Immature natural killer cell (primary cell): ENCODE results near the gene STEAP1B. TPM values are rescaled to one million over a fixed set of nuclear protein-coding genes. Genes with fewer than 3 reads are reported as not detected.
"Not testable (repeated sequence)": the region's sequence is repeated elsewhere in the genome, so short reads cannot be mapped to it uniquely, and the experiment has no call there.

Experiments used
- DNase-seq, 3 donors: peaks; one replicate each; pipeline ENCODE4 v3.0.0; 2022; ENCODE audit warnings: mixed read lengths in 1 of 3
- H3K27ac Mint-ChIP-seq, 6 donors: one replicate each; pipeline ENCODE4 v1.8.0; 2020; ENCODE audit warnings: mixed read lengths in 6 of 6, mild to moderate bottlenecking in 5 of 6, inconsistent platforms in 4 of 6, moderate library complexity in 3 of 6
- H3K27me3 Mint-ChIP-seq, 3 donors: one replicate each; pipeline ENCODE4 v1.8.0; 2020 to 2021; ENCODE audit warnings: low read depth in 3 of 3, mild to moderate bottlenecking in 3 of 3, mixed read lengths in 3 of 3, moderate library complexity in 3 of 3, inconsistent platforms in 1 of 3
- H3K36me3 Mint-ChIP-seq, 3 donors: one replicate each; pipeline ENCODE4 v1.8.0; 2020; ENCODE audit warnings: mixed read lengths in 3 of 3, inconsistent platforms in 2 of 3, mild to moderate bottlenecking in 2 of 3
- H3K4me1 Mint-ChIP-seq, 2 donors: one replicate each; pipeline ENCODE4 v1.8.0; 2020; ENCODE audit warnings: inconsistent platforms in 2 of 2, mild to moderate bottlenecking in 2 of 2, mixed read lengths in 2 of 2, moderate library complexity in 1 of 2
- H3K4me3 Mint-ChIP-seq, 5 donors: one replicate each; pipeline ENCODE4 v1.8.0; 2020; ENCODE audit warnings: mild to moderate bottlenecking in 5 of 5, mixed read lengths in 5 of 5, inconsistent platforms in 3 of 5, moderate library complexity in 3 of 5
- H3K9me3 Mint-ChIP-seq, 6 donors: one replicate each; pipeline ENCODE4 v1.8.0; 2020; ENCODE audit warnings: mild to moderate bottlenecking in 6 of 6, mixed read lengths in 6 of 6, inconsistent platforms in 4 of 6, moderate library complexity in 3 of 6
- polyA plus RNA-seq, 3 donors: library from polyadenylated mRNA; unstranded; fragments of 300-500 nt; fragmentation: Illumina TruSeq; gene quantifications; one replicate each; pipeline ENCODE4 v1.2.3, GENCODE V29; 2021

Gene STEAP1B
- polyA plus RNA-seq, 3 donors from 2014 or later, result not detected

DNA sequence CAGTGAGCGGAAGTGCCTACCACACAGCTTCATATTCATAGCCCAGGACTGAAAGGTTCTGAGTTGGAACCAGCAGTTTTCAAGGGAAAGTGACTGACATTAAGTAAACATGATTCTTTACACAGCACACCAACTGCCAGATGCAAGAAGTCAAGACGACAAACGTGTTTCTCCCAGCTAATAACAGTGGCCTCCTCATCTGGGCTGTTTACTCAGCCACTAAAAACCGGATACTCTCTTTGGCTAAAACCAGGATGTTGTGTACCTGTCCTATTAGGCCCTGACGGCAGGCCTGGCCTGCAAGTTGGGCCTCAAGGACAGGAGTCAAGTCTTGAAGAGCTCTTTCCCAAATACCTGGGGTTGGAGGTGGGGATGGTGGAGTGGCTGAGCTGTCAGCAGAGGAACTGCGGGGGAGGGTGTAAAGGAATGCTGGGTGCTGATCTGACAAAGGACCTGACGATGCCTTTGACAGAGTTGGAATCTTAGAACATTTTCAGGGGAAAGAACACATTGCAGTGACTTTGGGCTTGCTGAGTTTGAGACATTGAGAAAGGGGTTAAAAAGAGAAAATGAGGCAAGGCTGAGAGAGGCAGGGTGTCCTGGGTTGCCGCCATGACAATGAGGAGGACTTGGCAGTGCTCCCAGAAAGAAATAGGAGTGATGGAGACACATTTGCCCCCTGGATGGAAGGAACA, 57.7 kb downstream of the STEAP1B start:
- DNase-seq, result no peak
- no peaks in the 10 kb centered on the region for H3K36me3 Mint-ChIP-seq
- H3K27me3 Mint-ChIP-seq, result peaks cover 2 to 8% (median 5%) of the 10 kb centered on the region in 3 donors
- peaks cover 0 to 7% of the 10 kb centered on the region in 2 donors for H3K4me1 Mint-ChIP-seq
- no peaks in the 10 kb centered on the region for H3K9me3 Mint-ChIP-seq
- H3K27ac Mint-ChIP-seq, result no peak overlapping the region
- H3K4me3 Mint-ChIP-seq, result no peak overlapping the region

DNA sequence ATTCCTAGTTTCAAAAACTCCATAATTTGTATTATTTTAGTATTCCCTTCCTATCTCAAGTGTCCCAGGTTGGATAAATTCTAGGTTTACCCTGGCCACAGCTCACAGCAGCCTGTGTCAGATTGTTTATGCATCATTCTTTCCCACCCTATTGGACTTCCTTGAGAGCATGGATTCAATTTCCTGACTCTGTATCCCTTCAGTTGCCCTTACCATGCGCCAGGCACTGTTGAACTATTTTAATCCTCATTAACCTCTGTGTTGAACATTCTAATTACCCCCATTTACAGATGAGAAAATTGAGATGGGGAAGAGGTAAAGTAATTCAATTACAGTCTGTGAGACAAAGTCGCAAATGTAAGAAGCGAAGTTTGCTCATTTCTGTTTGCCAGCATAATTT, 58.8 kb downstream of the STEAP1B start:
- Mint-ChIP-seq H3K9me3 (no peaks in the 10 kb centered on the region), H3K27ac (no peak overlapping the region), H3K36me3 (no peaks in the 10 kb centered on the region), H3K4me3 (no peak overlapping the region), H3K27me3 (peaks cover 2 to 8% (median 5%) of the 10 kb centered on the region in 3 donors), H3K4me1 (peaks cover 0 to 7% of the 10 kb centered on the region in 2 donors)
- no peak for DNase-seq

DNA sequence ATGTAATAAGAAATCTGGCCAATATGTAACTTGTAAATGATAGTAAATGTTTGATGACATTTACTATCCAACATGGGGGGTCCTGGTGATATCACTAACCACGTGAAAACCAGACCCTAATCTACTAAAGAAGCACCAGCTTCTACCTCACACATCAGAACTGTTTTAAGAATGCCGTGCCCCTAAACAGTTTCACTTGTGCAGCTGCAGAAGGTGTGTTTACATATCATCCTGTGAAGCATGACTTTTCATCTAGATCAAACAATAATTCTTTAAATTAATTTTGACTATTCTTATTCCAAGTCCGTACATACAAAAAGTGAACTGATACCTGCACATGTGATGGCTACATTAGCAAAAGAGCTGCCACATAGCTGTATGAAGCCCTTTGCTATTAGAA, 61.0 kb downstream of the STEAP1B start:
- peaks cover 0 to 2% of the 10 kb centered on the region in 2 donors for H3K4me1 Mint-ChIP-seq

DNA sequence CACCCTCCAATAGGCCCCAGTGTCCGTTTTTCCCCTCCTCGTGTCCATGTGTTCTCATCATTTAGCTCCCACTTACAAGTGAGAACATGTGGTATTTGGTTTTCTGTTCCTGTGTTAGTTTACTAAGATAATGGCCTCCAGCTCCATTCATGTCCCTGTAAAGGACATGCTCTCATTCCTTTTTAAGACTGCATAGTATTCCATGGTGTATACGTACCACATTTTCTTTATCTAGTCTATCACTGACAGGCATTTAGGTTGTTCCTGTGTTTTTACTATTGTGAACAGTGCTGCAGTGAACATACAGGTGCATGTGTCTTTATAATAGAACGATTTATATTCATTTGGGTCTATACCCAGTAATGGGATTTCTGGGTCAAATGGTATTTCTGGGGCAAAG, 63.4 kb downstream of the STEAP1B start:
- not testable (repeated sequence) for H3K4me3 Mint-ChIP-seq, H3K9me3 Mint-ChIP-seq, DNase-seq, H3K36me3 Mint-ChIP-seq, H3K4me1 Mint-ChIP-seq, H3K27ac Mint-ChIP-seq
- H3K27me3 Mint-ChIP-seq, result peaks cover 2 to 11% (median 4%) of the 10 kb centered on the region in 3 donors

More for the DNA sequence above, 61.0 kb downstream of the STEAP1B start:
- Mint-ChIP-seq H3K36me3 (no peaks in the 10 kb centered on the region), H3K4me3 (no peak overlapping the region), H3K27ac (no peak overlapping the region), H3K27me3 (peaks cover 0 to 8% (median 5%) of the 10 kb centered on the region in 3 donors), H3K9me3 (no peaks in the 10 kb centered on the region)
- no peak for DNase-seq

DNA sequence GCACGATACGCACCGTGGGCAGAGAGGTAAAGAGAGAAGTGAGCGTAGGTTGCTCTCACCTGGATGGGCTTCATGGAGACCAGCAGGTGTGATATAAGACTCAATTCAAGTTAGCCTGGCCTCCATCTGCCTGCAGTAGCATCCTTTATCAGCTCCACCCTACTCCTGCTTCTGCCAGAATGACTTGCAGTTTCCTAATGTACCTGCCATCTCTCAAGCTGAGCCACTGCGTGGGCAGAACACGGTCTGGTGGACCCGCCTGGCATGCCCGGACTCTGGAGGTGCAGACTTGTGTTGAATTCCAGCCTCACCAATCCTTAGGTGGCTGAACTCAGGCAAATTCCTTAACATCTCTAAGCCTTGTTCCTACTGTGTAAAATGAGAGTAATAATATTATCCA, 64.3 kb downstream of the STEAP1B start:
- Mint-ChIP-seq H3K27ac (no peak overlapping the region), H3K4me1 (peaks cover 0 to 2% of the 10 kb centered on the region in 2 donors), H3K27me3 (peaks cover 0 to 5% (median 2%) of the 10 kb centered on the region in 3 donors), H3K36me3 (no peaks in the 10 kb centered on the region), H3K4me3 (no peak overlapping the region), H3K9me3 (no peaks in the 10 kb centered on the region)
- no peak for DNase-seq

DNA sequence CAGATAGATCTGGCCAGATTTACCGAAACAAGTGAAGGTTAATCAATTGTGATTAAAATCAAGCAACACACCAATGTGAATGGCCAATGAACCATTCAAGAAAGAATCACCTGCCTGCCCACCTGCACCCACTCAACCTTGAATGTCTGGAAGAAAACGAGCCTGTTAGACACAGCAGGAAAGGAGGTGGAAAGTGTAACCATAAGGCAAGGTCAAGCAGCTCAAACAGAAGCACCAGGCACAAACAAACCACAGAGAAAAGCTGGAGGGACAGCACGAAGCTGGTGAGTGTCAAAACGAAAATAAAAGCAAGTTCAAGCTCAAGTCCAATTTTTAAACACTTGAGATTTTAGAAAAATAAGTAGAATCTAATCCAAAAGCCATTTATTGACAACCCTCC, 64.9 kb downstream of the STEAP1B start:
- Mint-ChIP-seq H3K9me3 (no peaks in the 10 kb centered on the region), H3K36me3 (no peaks in the 10 kb centered on the region), H3K4me1 (peaks cover 0 to 2% of the 10 kb centered on the region in 2 donors), H3K27me3 (peaks cover 0 to 4% (median 2%) of the 10 kb centered on the region in 3 donors), H3K4me3 (no peak overlapping the region), H3K27ac (no peak overlapping the region)
- DNase-seq, result no peak

DNA sequence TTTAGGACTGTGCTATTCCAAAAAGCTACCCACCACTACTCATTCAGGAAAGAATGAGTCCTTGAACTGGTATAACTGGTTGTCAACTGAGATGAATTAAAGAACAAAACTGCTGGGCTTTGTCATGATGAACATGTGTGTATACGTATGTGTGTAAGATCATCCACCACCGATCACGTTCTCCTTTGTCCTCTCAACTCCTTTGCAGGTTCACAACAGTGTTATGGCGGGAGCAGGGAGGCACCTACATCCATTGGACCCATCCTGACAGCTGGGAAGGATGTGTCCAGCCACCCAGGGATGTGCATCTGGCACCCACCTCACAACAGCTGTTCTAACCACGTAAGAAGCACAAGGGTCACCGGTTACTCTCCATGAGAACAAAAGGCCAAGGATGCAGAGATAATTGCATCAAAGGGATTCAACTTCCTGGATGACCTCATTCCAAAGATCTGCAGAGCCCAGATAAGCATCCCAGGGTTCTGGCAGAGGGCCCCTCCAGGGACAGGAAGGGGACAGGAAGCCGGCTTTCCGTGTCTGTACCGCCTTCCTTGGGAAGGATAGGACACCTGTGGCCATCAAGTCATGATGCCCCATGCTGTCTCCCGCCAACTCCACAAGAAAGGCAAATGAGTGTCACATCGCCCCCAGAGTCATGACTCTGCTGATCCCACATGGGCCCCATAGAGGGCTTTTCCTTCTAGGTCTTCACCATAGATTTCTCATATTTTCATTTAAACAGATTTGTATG, 66.1 kb downstream of the STEAP1B start:
- Mint-ChIP-seq H3K4me3 (no peak overlapping the region), H3K9me3 (no peaks in the 10 kb centered on the region), H3K4me1 (peaks cover 0 to 2% of the 10 kb centered on the region in 2 donors), H3K27ac (no peak overlapping the region), H3K27me3 (peaks cover 0 to 2% (median 2%) of the 10 kb centered on the region in 3 donors), H3K36me3 (no peaks in the 10 kb centered on the region)
- no peak for DNase-seq

DNA sequence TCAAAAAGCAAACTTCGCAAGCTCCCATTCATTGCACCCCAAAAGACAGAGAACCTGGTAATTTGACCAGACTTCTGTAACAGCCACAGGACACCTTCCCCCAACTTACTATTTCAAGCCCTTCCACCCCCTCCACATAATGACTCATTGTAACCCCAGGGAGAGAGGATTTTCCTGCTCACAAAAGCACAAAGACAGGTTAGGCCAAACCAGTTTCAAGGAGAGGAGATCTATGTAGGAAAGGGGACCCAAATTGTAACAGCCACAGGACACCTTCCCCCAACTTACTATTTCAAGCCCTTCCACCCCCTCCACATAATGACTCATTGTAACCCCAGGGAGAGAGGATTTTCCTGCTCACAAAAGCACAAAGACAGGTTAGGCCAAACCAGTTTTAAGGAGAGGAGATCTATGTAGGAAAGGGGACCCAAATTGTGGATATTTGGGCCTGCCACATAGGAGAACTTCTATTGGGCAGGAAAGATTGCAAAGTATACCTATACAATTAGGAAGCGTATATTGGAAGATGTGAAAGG, 66.8 kb downstream of the STEAP1B start:
- not testable (repeated sequence) for H3K4me3 Mint-ChIP-seq, H3K4me1 Mint-ChIP-seq, H3K27me3 Mint-ChIP-seq, DNase-seq, H3K27ac Mint-ChIP-seq, H3K36me3 Mint-ChIP-seq, H3K9me3 Mint-ChIP-seq

DNA sequence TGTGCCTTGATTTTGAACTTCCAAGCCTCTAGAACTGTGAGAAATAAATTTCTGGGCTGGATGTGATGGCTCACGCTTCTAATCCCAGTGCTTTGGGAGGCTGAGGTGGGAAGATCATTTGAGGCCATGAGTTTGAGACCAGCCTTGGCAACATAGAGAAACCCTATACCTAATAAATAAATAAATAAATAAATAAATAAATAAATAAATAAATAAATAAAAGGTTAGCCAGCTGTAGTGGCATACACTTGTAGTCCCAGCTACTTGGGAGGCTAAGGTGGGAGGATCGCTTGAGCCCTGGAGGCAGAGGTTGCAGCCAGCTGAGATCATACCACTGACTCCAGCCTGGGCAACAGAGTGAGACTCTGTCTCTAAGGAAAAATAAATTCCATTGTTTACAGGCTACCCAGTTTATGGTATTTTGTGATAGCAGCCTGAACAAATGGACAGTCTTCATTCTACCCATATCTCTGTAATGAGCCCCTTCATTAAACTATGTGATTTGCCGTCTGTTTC, 67.7 kb downstream of the STEAP1B start:
- Mint-ChIP-seq H3K4me1 (peaks cover 0 to 2% of the 10 kb centered on the region in 2 donors), H3K36me3 (no peaks in the 10 kb centered on the region), H3K9me3 (no peaks in the 10 kb centered on the region), H3K4me3 (no peak overlapping the region), H3K27ac (no peak overlapping the region), H3K27me3 (peaks cover 0 to 2% (median 2%) of the 10 kb centered on the region in 3 donors)
- DNase-seq, result no peak

DNA sequence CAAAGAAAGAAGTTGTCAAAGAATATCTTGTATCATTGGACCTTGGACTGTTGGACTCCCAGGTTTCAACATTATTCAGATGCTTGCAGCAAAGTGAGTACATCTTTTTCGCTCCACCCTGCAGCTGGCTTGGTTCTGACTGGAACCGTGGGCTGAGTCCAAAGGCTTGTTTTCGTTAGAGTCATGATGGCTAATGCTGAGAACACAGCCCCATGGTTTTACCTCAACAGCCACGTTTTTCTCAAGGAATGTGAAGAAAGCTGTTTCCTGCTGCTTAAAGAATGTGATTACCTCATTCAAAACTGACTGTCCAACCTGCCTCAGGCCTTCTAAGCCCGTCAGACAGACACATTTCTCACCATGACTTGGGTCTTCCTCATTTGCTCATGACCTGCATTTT, 69.5 kb downstream of the STEAP1B start:
- Mint-ChIP-seq H3K4me1 (peaks cover 0 to 2% of the 10 kb centered on the region in 2 donors), H3K4me3 (no peak overlapping the region), H3K27me3 (peaks cover 0 to 2% (median 2%) of the 10 kb centered on the region in 3 donors), H3K9me3 (no peaks in the 10 kb centered on the region), H3K36me3 (no peaks in the 10 kb centered on the region), H3K27ac (no peak overlapping the region)
- no peak for DNase-seq

DNA sequence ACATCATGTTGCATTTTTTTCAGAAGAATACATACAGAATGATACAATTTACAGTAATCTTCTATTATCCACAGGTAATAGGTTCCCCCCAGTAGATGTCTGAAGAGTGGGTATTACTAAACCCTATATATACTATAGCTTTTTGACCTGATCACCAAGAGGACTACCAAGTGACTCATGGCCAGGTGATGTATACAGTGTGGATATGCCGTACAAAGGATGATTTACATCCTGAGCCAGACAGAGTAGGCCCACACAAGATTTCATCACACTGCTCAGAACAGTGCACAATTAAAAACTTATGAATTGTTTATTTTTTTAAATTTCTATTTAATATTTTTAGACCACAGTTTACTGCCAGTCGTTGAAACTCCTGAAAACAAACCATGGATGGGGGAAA, 70.6 kb downstream of the STEAP1B start:
- Mint-ChIP-seq H3K9me3 (no peaks in the 10 kb centered on the region), H3K36me3 (no peaks in the 10 kb centered on the region), H3K27me3 (peaks cover 0 to 2% (median 2%) of the 10 kb centered on the region in 3 donors), H3K4me1 (no peaks in the 10 kb centered on the region), H3K27ac (no peak overlapping the region), H3K4me3 (no peak overlapping the region)
- DNase-seq, result no peak

DNA sequence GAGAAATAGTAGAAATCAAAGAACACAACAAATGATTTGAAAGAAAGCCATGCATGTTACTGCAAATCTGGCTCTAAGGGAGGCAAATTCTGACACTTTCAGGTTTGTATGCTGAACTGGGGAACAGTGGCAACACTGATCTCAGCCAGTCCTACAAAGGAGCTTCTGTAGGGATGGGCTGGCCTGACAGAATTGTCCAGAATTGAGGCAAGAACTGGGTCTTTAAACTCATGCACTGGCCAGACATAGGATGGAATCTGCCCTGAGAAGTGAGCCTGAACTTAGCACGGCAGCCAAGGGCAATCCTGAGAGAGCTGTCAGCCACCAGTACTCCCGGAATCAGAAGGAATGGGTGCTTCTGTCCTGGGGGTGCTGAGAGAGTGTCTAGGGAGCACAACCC, 72.1 kb downstream of the STEAP1B start:
- no peaks in the 10 kb centered on the region for H3K9me3 Mint-ChIP-seq
- H3K4me1 Mint-ChIP-seq, result no peaks in the 10 kb centered on the region
- DNase-seq, result no peak
- H3K36me3 Mint-ChIP-seq, result no peaks in the 10 kb centered on the region
- H3K27ac Mint-ChIP-seq, result no peak overlapping the region
- H3K27me3 Mint-ChIP-seq, result peaks cover 0 to 2% (median 0%) of the 10 kb centered on the region in 3 donors
- H3K4me3 Mint-ChIP-seq, result no peak overlapping the region

DNA sequence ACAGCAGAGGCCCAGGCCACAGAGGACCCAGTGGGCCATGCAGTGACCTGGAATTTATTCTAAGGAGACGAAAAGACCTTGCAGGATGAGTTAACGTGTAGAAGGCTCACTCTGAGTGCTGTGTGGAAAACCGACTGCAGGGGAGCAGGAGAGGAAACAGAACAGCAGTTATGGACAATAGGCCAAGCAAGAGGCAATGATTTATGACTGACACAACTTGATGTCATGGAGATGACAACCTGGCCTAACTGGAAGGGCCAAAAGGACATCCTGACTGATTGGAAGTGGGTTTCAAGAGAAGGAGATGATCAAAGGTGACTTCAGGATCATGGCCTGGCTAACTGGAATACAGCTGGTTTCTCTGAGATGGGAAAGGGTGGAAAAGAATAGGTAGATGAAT, 72.9 kb downstream of the STEAP1B start:
- no peak for DNase-seq
- no peaks in the 10 kb centered on the region for H3K36me3 Mint-ChIP-seq
- H3K27me3 Mint-ChIP-seq, result no peaks in the 10 kb centered on the region
- no peaks in the 10 kb centered on the region for H3K4me1 Mint-ChIP-seq
- H3K27ac Mint-ChIP-seq, result no peak overlapping the region
- H3K9me3 Mint-ChIP-seq, result no peaks in the 10 kb centered on the region
- H3K4me3 Mint-ChIP-seq, result no peak overlapping the region

DNA sequence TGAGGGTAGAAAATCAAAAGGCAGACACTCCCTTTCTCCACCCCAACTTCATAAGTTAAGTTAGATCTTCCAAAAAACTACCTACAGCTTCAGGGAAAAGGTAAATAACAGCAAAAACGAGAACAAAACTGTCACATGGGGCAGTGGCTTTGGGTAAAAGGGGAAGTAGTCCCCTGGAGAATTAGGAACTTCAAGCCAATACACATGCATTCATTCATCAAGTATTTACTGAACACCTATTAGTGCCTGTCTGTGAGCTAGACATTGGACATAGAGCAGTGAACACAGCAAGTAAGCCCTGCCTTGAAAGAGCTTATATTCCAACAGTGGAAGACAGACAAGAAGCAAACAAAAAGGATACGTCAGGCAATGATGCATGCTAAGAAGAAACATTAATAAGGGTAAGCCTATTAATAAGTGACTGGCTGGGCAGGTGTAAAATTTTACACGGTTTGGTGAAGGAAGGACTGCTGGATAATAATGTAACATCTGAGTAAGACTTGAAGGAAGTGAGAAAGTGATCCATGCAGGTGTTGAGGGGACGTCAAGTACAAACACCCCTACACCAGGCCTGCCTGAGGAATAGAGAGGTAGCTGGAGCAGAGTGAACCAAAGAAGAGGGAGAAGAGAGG, 73.4 kb downstream of the STEAP1B start:
- Mint-ChIP-seq H3K4me3 (no peak overlapping the region), H3K27ac (no peak overlapping the region), H3K27me3 (no peaks in the 10 kb centered on the region), H3K36me3 (no peaks in the 10 kb centered on the region), H3K4me1 (no peaks in the 10 kb centered on the region), H3K9me3 (no peaks in the 10 kb centered on the region)
- DNase-seq, result no peak
